Mucosa of gallbladder (tissue), 1 donor: Measurements from ENCODE around the gene SPA17. TPM values are rescaled to one million over a fixed set of nuclear protein-coding genes. Genes with fewer than 3 reads are reported as not detected.

Experiments
- total RNA-seq: library from RNA; stranded (reverse); gene quantifications from one replicate; pipeline ENCODE4 v1.2.1, GENCODE V29; 2021
- donor health status: DM: no; HTN: no; CAD: no.

Gene SPA17
- total RNA-seq, 1 donor from 2014 or later: 6.4 TPM

Other genes with a start within 250 kb of the SPA17 start
- not detected for gene OR8B4, start 249.0 kb upstream of the SPA17 start, total RNA-seq
- not detected for gene OR8B8, start 228.2 kb upstream of the SPA17 start, total RNA-seq
- gene OR8B12, start 130.2 kb upstream of the SPA17 start, total RNA-seq: not detected
- gene OR8A1, start 103.9 kb upstream of the SPA17 start, total RNA-seq: not detected
- not detected for gene PANX3, start 62.5 kb upstream of the SPA17 start, total RNA-seq
- 43.9 TPM for gene TBRG1, start 51.0 kb upstream of the SPA17 start, total RNA-seq
- 33.1 TPM for gene SIAE, start 165 bp upstream of the SPA17 start, total RNA-seq
- 6.1 TPM for gene NRGN, start 66.0 kb downstream of the SPA17 start, total RNA-seq
- 24.3 TPM for gene VSIG2, start 78.4 kb downstream of the SPA17 start, total RNA-seq
- 22.0 TPM for gene ESAM, start 88.4 kb downstream of the SPA17 start, total RNA-seq
- gene MSANTD2, start 126.5 kb downstream of the SPA17 start, total RNA-seq: 12.1 TPM
- 12.9 TPM for gene ROBO3, start 191.5 kb downstream of the SPA17 start, total RNA-seq
- gene ROBO4, start 224.0 kb downstream of the SPA17 start, total RNA-seq: 13.8 TPM
- gene HEPN1, start 245.3 kb downstream of the SPA17 start, total RNA-seq: not detected